ENCODE measurements around the gene CTNNB1. TPM values are rescaled to one million over a fixed set of nuclear protein-coding genes. Genes with fewer than 3 reads are reported as not detected.

Gene CTNNB1
- total and polyA plus RNA-seq, 2 of the 13 experiments (the other 11 are each of a cell fraction or from before 2014, with no cell fraction given), result 398 to 489 TPM

Small RNA genes within 50 kb of the gene (small RNA-seq; reads per million reads assigned to genes)
- 0 reads per million in 3 experiments for gene MRPS31P1 (ENCODE audit: insufficient read depth in 2 of 3, insufficient read length in 3 of 3, low read depth in 2 of 3, low replicate concordance in 1 of 3)

Data from HepG2 (cell line).